Measurements from ENCODE around the gene PRKCE. TPM values are rescaled to one million over a fixed set of nuclear protein-coding genes. Genes with fewer than 3 reads are reported as not detected.

Gene PRKCE
- total RNA-seq, 3 donors from 2014 or later (not counting 1 experiment from before 2014, with no cell fraction given): 35.2 to 42.1 (median 38.6) TPM

DNA sequence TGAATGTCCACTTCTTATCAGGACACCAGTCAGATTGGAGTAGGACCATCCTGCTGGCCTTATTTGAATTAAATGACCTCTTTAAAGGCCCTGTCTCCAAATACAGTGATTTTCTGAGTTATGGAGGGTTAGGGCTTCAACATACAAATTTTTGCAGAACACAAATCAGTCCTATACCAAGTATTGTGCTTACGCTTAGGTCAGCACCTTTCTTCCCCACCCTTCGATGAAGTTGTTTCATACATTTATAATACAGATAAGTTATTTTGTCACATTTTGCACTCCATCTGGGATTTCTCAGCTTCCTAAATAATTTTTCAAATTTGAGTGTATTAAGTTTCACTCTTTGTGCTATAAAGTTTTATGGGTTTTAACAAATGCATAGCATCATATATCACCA is 455.2 kb downstream of the PRKCE start:
- Histone ChIP-seq H3K27ac (ENCODE audit: low read length) (no peak overlapping the region), H3K4me3 (ENCODE audit: low read length) (no peak overlapping the region), H3K9me3 (ENCODE audit: control insufficient read depth, insufficient read depth, low read length) (no peaks in the 10 kb centered on the region), H3K4me1 (ENCODE audit: control insufficient read depth, insufficient read depth, low read length) (no peaks in the 10 kb centered on the region), H3K27me3 (ENCODE audit: control insufficient read depth, insufficient read depth, low read length) (no peaks in the 10 kb centered on the region), H3K36me3 (ENCODE audit: control insufficient read depth, insufficient read depth, low read length) (no peaks in the 10 kb centered on the region)
- intact Hi-C loops (cut with micrococcal nuclease): no loop called here
- DNase-seq (no peak), ATAC-seq (no peak)
- no peaks in the 10 kb centered on the region for H3K4me1 Mint-ChIP-seq
- no peaks in the 10 kb centered on the region for H3K27me3 Mint-ChIP-seq (ENCODE audit: low read depth in 2 of 2)
- TF ChIP-seq, protein P1, sequence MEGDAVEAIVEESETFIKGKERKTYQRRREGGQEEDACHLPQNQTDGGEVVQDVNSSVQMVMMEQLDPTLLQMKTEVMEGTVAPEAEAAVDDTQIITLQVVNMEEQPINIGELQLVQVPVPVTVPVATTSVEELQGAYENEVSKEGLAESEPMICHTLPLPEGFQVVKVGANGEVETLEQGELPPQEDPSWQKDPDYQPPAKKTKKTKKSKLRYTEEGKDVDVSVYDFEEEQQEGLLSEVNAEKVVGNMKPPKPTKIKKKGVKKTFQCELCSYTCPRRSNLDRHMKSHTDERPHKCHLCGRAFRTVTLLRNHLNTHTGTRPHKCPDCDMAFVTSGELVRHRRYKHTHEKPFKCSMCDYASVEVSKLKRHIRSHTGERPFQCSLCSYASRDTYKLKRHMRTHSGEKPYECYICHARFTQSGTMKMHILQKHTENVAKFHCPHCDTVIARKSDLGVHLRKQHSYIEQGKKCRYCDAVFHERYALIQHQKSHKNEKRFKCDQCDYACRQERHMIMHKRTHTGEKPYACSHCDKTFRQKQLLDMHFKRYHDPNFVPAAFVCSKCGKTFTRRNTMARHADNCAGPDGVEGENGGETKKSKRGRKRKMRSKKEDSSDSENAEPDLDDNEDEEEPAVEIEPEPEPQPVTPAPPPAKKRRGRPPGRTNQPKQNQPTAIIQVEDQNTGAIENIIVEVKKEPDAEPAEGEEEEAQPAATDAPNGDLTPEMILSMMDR (IDR thresholded peaks at IDR 0.05): no peak
- no peak overlapping the region for H3K27ac Mint-ChIP-seq
- peaks cover 18% of the 10 kb centered on the region for H3K36me3 Mint-ChIP-seq
- WGBS (ENCODE audit: insufficient coverage): no CpG with 5 or more reads among the region's 2 CpGs
- H3K4me3 Mint-ChIP-seq: no peak overlapping the region
- H3K9me3 Mint-ChIP-seq: peaks cover 0 to 7% of the 10 kb centered on the region in 2 donors

DNA sequence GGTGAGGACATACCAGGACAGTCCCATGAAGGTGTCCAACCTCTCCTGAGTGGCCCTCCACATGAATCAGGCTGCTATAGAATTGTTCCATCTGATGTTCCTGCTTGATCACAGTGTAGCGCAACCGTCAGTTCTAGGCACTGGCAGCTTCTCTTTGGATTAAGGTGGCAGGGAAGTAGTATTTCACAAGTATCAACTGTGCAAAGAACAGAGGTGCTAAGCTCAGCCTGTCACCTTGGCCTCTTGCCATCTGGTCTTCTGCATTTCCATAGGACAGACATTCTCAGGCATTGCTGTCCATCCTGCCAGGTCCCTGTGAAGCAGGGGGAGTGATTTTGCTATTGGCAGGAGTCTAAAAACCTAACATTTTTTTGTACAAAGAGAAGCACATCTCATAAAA is 463.5 kb downstream of the PRKCE start:
- no peaks in the 10 kb centered on the region for H3K27me3 ChIP-seq (ENCODE audit: control insufficient read depth, insufficient read depth, low read length)
- no peaks in the 10 kb centered on the region for H3K4me1 ChIP-seq (ENCODE audit: control insufficient read depth, insufficient read depth, low read length)
- DNase-seq (no peak), ATAC-seq (no peak)
- H3K4me3 Mint-ChIP-seq: no peak overlapping the region
- no peaks in the 10 kb centered on the region for H3K9me3 ChIP-seq (ENCODE audit: control insufficient read depth, insufficient read depth, low read length)
- H3K27ac Mint-ChIP-seq: no peak overlapping the region
- no peak overlapping the region for H3K27ac ChIP-seq (ENCODE audit: low read length)
- intact Hi-C loops (cut with micrococcal nuclease): no loop called here
- peaks cover 15 to 20% of the 10 kb centered on the region in 2 donors for H3K4me1 Mint-ChIP-seq
- no peaks in the 10 kb centered on the region for H3K9me3 Mint-ChIP-seq
- H3K4me3 ChIP-seq (ENCODE audit: low read length): no peak overlapping the region
- no peaks in the 10 kb centered on the region for H3K36me3 ChIP-seq (ENCODE audit: control insufficient read depth, insufficient read depth, low read length)
- TF ChIP-seq, protein P1 (IDR thresholded peaks at IDR 0.05): no peak
- WGBS (ENCODE audit: insufficient coverage): 88% methylated on average over 2 of the region's 2 CpGs
- no peaks in the 10 kb centered on the region for H3K36me3 Mint-ChIP-seq
- no peaks in the 10 kb centered on the region for H3K27me3 Mint-ChIP-seq (ENCODE audit: low read depth in 2 of 2)

DNA sequence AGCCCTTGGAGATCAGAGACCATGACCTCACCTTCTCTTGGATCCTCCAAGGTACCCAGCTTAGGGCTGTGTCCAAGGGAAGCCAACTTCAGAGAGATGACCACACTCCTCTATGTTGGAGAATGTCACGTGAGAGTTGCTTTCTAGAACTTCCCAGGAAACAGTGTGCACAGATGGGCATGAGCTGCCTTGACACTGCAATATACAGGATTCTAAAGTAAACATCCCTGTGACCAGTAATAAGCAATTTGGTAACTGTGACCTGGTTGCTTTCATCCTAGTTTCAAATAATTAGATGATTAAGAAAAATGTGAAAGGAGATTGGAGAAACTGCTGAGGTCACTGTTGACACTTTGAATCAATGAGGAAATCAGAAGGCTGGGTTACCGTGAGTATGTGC is 464.7 kb downstream of the PRKCE start:
- Mint-ChIP-seq H3K9me3 (no peaks in the 10 kb centered on the region), H3K36me3 (no peaks in the 10 kb centered on the region), H3K27ac (no peak overlapping the region), H3K27me3 (ENCODE audit: low read depth in 2 of 2) (no peaks in the 10 kb centered on the region), H3K4me1 (peaks cover 15 to 26% of the 10 kb centered on the region in 2 donors), H3K4me3 (no peak overlapping the region)
- WGBS (ENCODE audit: insufficient coverage): 100% methylated on average over 2 of the region's 2 CpGs
- ATAC-seq (no peak), DNase-seq (no peak)
- Histone ChIP-seq H3K36me3 (ENCODE audit: control insufficient read depth, insufficient read depth, low read length) (no peaks in the 10 kb centered on the region), H3K4me3 (ENCODE audit: low read length) (no peak overlapping the region), H3K27me3 (ENCODE audit: control insufficient read depth, insufficient read depth, low read length) (no peaks in the 10 kb centered on the region), H3K4me1 (ENCODE audit: control insufficient read depth, insufficient read depth, low read length) (no peaks in the 10 kb centered on the region), H3K9me3 (ENCODE audit: control insufficient read depth, insufficient read depth, low read length) (no peaks in the 10 kb centered on the region), H3K27ac (ENCODE audit: low read length) (no peak overlapping the region)
- TF ChIP-seq, protein P1 (IDR thresholded peaks at IDR 0.05): no peak
- intact Hi-C loops (cut with micrococcal nuclease): no loop called here

DNA sequence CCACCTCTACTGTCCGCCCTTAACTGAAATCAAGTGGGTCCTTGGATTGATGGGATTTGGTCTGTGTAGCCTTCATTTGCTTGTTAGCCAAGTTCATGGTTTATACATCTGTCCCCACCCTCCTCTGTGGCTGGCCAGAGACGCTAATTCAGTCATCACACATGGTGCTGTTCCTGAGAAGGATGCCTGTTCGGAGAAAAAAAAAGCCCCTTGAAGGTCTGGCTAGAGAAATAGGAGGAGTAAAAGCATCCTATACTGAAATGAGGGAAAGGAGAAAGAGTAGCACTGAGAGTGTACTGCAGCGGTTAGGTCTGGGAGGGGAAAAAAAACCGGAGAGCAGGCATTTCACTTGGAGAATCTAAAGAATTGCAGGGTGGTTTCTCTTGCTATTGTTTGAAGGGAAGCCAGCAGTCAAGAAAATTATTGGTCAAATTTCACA is 465.1 kb downstream of the PRKCE start:
- Histone ChIP-seq H3K36me3 (ENCODE audit: control insufficient read depth, insufficient read depth, low read length) (no peaks in the 10 kb centered on the region), H3K9me3 (ENCODE audit: control insufficient read depth, insufficient read depth, low read length) (no peaks in the 10 kb centered on the region), H3K4me3 (ENCODE audit: low read length) (no peak overlapping the region), H3K4me1 (ENCODE audit: control insufficient read depth, insufficient read depth, low read length) (no peaks in the 10 kb centered on the region), H3K27me3 (ENCODE audit: control insufficient read depth, insufficient read depth, low read length) (no peaks in the 10 kb centered on the region), H3K27ac (ENCODE audit: low read length) (no peak overlapping the region)
- H3K9me3 Mint-ChIP-seq: no peaks in the 10 kb centered on the region
- H3K4me3 Mint-ChIP-seq: no peak overlapping the region
- DNase-seq: no peak
- peaks cover 15 to 26% of the 10 kb centered on the region in 2 donors for H3K4me1 Mint-ChIP-seq
- H3K27ac Mint-ChIP-seq: no peak overlapping the region
- H3K36me3 Mint-ChIP-seq: no peaks in the 10 kb centered on the region
- ATAC-seq: no peak
- TF ChIP-seq, protein P1 (IDR thresholded peaks at IDR 0.05): no peak
- intact Hi-C loops (cut with micrococcal nuclease): no loop called here
- H3K27me3 Mint-ChIP-seq (ENCODE audit: low read depth in 2 of 2): no peaks in the 10 kb centered on the region
- 97% methylated on average over 5 of the region's 5 CpGs for WGBS (ENCODE audit: insufficient coverage)
